K562 (cell line): Measurements from ENCODE around the gene CSMD2. TPM values are rescaled to one million over a fixed set of nuclear protein-coding genes. Genes with fewer than 3 reads are reported as not detected.

Experiments
- ATAC-seq: fragments of 200-7000 bp; cut with Tn5 transposase; 3 replicates; pipeline ENCODE4 v1.9.1; 2020; ENCODE audit warnings: moderate library complexity
- BruUV-seq: library from RNA; stranded (reverse); fragments of 400-500 nt; replicated peaks from 2 replicates; lab custom pipeline; 2021; lab: Mats Ljungman, UMichigan
- CTCF ChIA-PET: fragments of 300-600 bp; formaldehyde crosslinking; extraction: SDS; loops from one replicate; lab custom pipeline; 2021; ENCODE audit warnings: low intra/inter-chr PET ratio; lab: Yijun Ruan, JAX
- POLR2A ChIA-PET: fragments of 300-600, 350-650 bp; sonication (Branson Sonifier 250); formaldehyde crosslinking; extraction: SDS; loops from one replicate; lab custom pipeline; 2021; ENCODE audit warnings: antibody characterized with exemption, inconsistent platforms; lab: Yijun Ruan, JAX
- DNase-seq, 4 experiments: peaks; one replicate each; pipeline versions ENCODE4 v3.0.0 to v3.0.0-alpha.2; 2011 to 2018; ENCODE audit warnings: low spot score in 3 of 4, mixed read lengths in 3 of 4; ENCODE audit errors: extremely low read depth in 1 of 4
- FAIRE-seq: peaks from 2 replicates; lab custom pipeline; 2011; peaks lifted over from hg19 to GRCh38; lab: Jason Lieb, UNC
- H2AFZ ChIP-seq: 2 replicates; pipeline ENCODE4 v1.6.0; 2011; ENCODE audit warnings: low read depth, low read length, control low read depth, inconsistent platforms
- H3K27ac ChIP-seq: fragments of 200-600 bp; 3 replicates; pipeline ENCODE4 v1.8.0; 2011; ENCODE audit warnings: low read depth, mild to moderate bottlenecking, control low read depth, inconsistent platforms, low read length, moderate library complexity, mixed read lengths; ENCODE audit errors: extremely low read depth
- H3K27me3 ChIP-seq, 2 experiments: fragments of 300-600 bp in 1 of 2; 2 replicates in 1 of 2; 3 replicates in 1 of 2; pipeline versions ENCODE4 v1.6.0 to v1.8.0; 2011; ENCODE audit warnings: inconsistent platforms in 2 of 2, low read length in 2 of 2, mild to moderate bottlenecking in 1 of 2, mixed read lengths in 1 of 2, moderate library complexity in 1 of 2; ENCODE audit not compliant: control insufficient read depth in 2 of 2, insufficient read depth in 2 of 2
- H3K36me3 ChIP-seq: fragments of 300-600 bp; 3 replicates; pipeline ENCODE4 v1.8.0; 2011; ENCODE audit warnings: mild to moderate bottlenecking, low read length, inconsistent platforms; ENCODE audit not compliant: control insufficient read depth, insufficient read depth
- H3K4me1 ChIP-seq, 2 experiments: fragments of 200-600 bp in 1 of 2; replicated peaks in 1 of 2; 2 replicates in 1 of 2; 3 replicates in 1 of 2; pipeline versions ENCODE4 v1.5.1 to v1.8.0; 2011; ENCODE audit warnings: inconsistent platforms in 2 of 2, low read length in 2 of 2, mild to moderate bottlenecking in 1 of 2, mixed read lengths in 1 of 2, moderate library complexity in 1 of 2; ENCODE audit not compliant: control insufficient read depth in 2 of 2, insufficient read depth in 2 of 2
- H3K4me2 ChIP-seq: 2 replicates; pipeline ENCODE4 v1.6.1; 2011; ENCODE audit warnings: low read length, control low read depth, inconsistent platforms, mixed read lengths; ENCODE audit not compliant: insufficient read depth
- H3K4me3 ChIP-seq: fragments of 200-600 bp; sonication (generic), shearing (Covaris generic); 2 replicates; pipeline ENCODE4 v1.5.1; 2016; ENCODE audit warnings: control low read depth, inconsistent platforms
- H3K79me2 ChIP-seq: fragments of 200-600 bp; 3 replicates; pipeline ENCODE4 v1.8.0; 2011; ENCODE audit warnings: low read length, inconsistent platforms; ENCODE audit not compliant: control insufficient read depth, insufficient read depth
- H3K9ac ChIP-seq, 2 experiments: 2 replicates each; pipeline versions ENCODE4 v1.6.0 to v1.6.1; 2011; ENCODE audit warnings: low read depth in 2 of 2, low read length in 2 of 2, control low read depth in 1 of 2, inconsistent platforms in 1 of 2, mild to moderate bottlenecking in 1 of 2, mixed read lengths in 1 of 2; ENCODE audit not compliant: insufficient read depth in 1 of 2
- H3K9me1 ChIP-seq: one replicate; pipeline ENCODE4 v1.6.0; 2011; ENCODE audit warnings: inconsistent platforms, mild to moderate bottlenecking, low read length, moderate library complexity; ENCODE audit not compliant: control insufficient read depth, insufficient read depth
- H3K9me3 ChIP-seq: replicated peaks from 2 replicates; pipeline ENCODE4 v1.5.1; 2011; ENCODE audit warnings: low read depth, low read length, inconsistent platforms; ENCODE audit not compliant: control insufficient read depth, insufficient read depth
- H4K20me1 ChIP-seq: replicated peaks from 2 replicates; pipeline ENCODE4 v1.6.1; 2011; ENCODE audit warnings: low read length, inconsistent platforms, mixed read lengths; ENCODE audit not compliant: control insufficient read depth, insufficient read depth
- DACH1 ChIP-seq: fragments of 450-650 bp; IDR thresholded peaks from 2 replicates; pipeline ENCODE4 v1.6.1; 2018; ENCODE audit not compliant: partially characterized antibody
- EHMT2 ChIP-seq: fragments of 450-650 bp; IDR thresholded peaks from 2 replicates; pipeline ENCODE4 v1.6.1; 2018; ENCODE audit warnings: antibody characterized with exemption
- HMGN3 ChIP-seq: IDR thresholded peaks from 2 replicates; pipeline ENCODE4 v1.6.1; 2011; ENCODE audit warnings: borderline replicate concordance, low read depth, mild to moderate bottlenecking, mixed read lengths, low read length; ENCODE audit not compliant: insufficient read length; ENCODE audit errors: extremely low read depth
- MED1 ChIP-seq: sonication (generic); formaldehyde crosslinking; IDR thresholded peaks from 2 replicates; pipeline ENCODE4 v1.8.1; 2023; ENCODE audit warnings: missing genetic modification reagents, borderline replicate concordance
- SNIP1 ChIP-seq: fragments of 450-650 bp; IDR thresholded peaks from 2 replicates; pipeline ENCODE4 v1.7.1; 2017; ENCODE audit warnings: low read depth, mild to moderate bottlenecking
- TEAD2 ChIP-seq: fragments of 450-650 bp; IDR thresholded peaks from 2 replicates; pipeline ENCODE4 v1.6.1; 2016; ENCODE audit warnings: missing genetic modification characterization, control low read depth, missing compliant biosample characterization
- ZNF76 ChIP-seq: fragments of 250-450 bp; sonication (Bioruptor Pico); IDR thresholded peaks from 2 replicates; pipeline ENCODE4 v1.4.0; 2020; ENCODE audit warnings: mild to moderate bottlenecking, moderate library complexity, borderline replicate concordance
- ZNF785 ChIP-seq: fragments of 250-450 bp; sonication (Bioruptor Pico); IDR thresholded peaks from 2 replicates; pipeline ENCODE4 v1.4.0; 2020; ENCODE audit warnings: mild to moderate bottlenecking
- WGBS: fragments of 100-300 bp; shearing (Covaris generic); methylation state at CpG from one replicate; pipeline ENCODE4 v1.1.6; 2016; ENCODE audit warnings: low coverage, mixed read lengths; ENCODE audit not compliant: insufficient coverage; ENCODE audit errors: missing lambda C conversion rate; 5-methylcytosine and 5-hydroxymethylcytosine counted together
- in situ Hi-C: fragments of 300-500 bp; cut with MboI; formaldehyde crosslinking; loops from 4 replicates; pipeline ENCODE4 v1.15.0; 2018; ENCODE audit warnings: inconsistent platforms, mixed read lengths
- intact Hi-C: fragments of 100-400 bp; cut with micrococcal nuclease; formaldehyde crosslinking; loops from 2 replicates; pipeline ENCODE4 v1.14.2; 2022
- polyA plus RNA-seq, 8 experiments: library from polyadenylated mRNA; depleted of rRNA in 4 of 8; stranded (reverse) in 5 of 8; unstranded in 3 of 8; fragments of >200 nt; fragmentation: Nextera tagmentation in 2 of 8; fragmentation: Illumina TruSeq in 1 of 8; extraction: Ambion mirVana in 2 of 8; extraction: Trizol in 1 of 8; gene quantifications; 2 replicates each; pipeline versions ENCODE4 v1.2.1 to v1.2.3, GENCODE V29; 2011 to 2014; ENCODE audit warnings: inconsistent platforms in 1 of 8, missing spikeins in 1 of 8
- total RNA-seq, 7 experiments: library from RNA; depleted of rRNA in 6 of 7; stranded (reverse); fragments of >200 nt in 6 of 7; fragmentation: Illumina TruSeq in 2 of 7; extraction: Trizol in 2 of 7; gene quantifications; 2 replicates each; pipeline versions ENCODE4 v1.2.1 to v1.2.3, GENCODE V29; 2011 to 2021; ENCODE audit warnings: low replicate concordance in 1 of 7

CSMD2 gene
- total and polyA plus RNA-seq, 9 of the 15 experiments (the other 6 are each of a cell fraction or from before 2014, with no cell fraction given) = not detected

DNA sequence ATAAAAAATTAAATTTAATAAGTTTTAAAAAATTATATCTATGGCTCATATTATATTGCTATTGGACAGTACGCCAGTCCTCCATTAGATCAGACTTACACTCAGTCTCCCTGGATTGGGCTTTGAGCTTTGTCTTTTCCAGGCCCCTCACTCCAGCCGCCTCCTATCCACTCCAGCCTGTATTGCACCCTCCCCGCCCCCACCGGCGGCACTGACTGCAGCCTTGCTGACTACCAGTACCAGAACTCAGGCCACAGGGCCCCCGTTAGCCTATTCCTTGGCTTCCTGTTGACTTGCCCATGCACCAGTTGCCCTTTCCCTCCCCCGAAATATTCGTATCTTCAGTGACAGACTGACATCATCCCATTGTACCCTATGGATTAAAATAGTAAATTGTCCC, 127.9 kb downstream of the CSMD2 start:
- H3K27me3 ChIP-seq = peaks cover 0 to 5% of the 10 kb centered on the region in 2 experiments; a peak in 1 of 5 replicates
- FAIRE-seq (no peak), ATAC-seq (peak; percentile 64; the same call in 2 of the 3 replicates), DNase-seq (peak in 3 of 4 experiments; percentile 6 to 24 (median 19))
- no TSS peak for BruUV-seq
- no peaks in the 10 kb centered on the region for H4K20me1 ChIP-seq
- no peak overlapping the region for H3K4me3 ChIP-seq
- no peak overlapping the region for H3K4me2 ChIP-seq
- H3K36me3 ChIP-seq = no peaks in the 10 kb centered on the region
- in situ Hi-C loops = no loop called here
- no peak overlapping the region for H3K9ac ChIP-seq
- no peaks in the 10 kb centered on the region for H3K79me2 ChIP-seq
- H2AFZ ChIP-seq = no peak overlapping the region
- H3K9me1 ChIP-seq = no peaks in the 10 kb centered on the region
- H3K27ac ChIP-seq = no peak overlapping the region
- POLR2A ChIA-PET = no interaction called here
- WGBS = 1% methylated on average over 8 of the region's 8 CpGs
- CTCF ChIA-PET = no interaction called here
- H3K9me3 ChIP-seq = no peaks in the 10 kb centered on the region
- TF ChIP-seq TEAD2 (tag) (no peak), ZNF76 (CRISPR knock-in tag) (no peak), SNIP1 (no peak), DACH1 (no peak), HMGN3 (no peak), MED1 (CRISPR knock-in tag) (no peak), EHMT2 (no peak), ZNF785 (CRISPR knock-in tag) (no peak)
- TF ChIP-seq, all 486 proteins: peak for 0
- H3K4me1 ChIP-seq = no peaks in the 10 kb centered on the region
- intact Hi-C loops = no loop called here
